ENCODE results near the gene FOXJ3. TPM values are rescaled to one million over a fixed set of nuclear protein-coding genes. Genes with fewer than 3 reads are reported as not detected.

FOXJ3 gene
- total RNA-seq, 1 experiment from 2014 or later = 55.5 TPM

DNA sequence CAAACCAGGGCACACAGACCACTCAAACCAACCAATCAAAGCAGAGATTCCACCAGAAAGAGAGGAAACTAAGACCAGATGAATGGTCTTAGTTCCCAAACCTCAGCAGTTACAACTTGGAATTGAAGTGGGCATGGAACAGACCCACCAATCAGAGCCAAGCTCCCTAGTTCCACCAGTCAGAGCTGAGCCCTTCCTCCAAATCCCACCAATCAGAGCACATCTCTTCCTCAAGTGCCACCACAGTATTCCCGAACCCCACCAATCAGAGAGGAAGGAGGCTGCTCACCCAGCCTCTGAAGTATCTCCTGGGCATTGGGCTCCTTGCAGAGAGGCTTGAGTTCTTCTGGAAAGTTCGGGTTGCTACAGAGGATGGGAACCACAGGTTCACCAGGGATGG is 171.9 kb downstream of the FOXJ3 start:
- no peaks in the 10 kb centered on the region for H3K9me2 ChIP-seq (replicated peaks; ENCODE audit: insufficient read depth, low read length)
- H2AFZ ChIP-seq (ENCODE audit: low read length) = no peak overlapping the region
- H3K9me3 ChIP-seq (ENCODE audit: low read length) = no peaks in the 10 kb centered on the region
- no peak overlapping the region for H3K27ac ChIP-seq (ENCODE audit: low read length)
- H3K4me3 ChIP-seq (ENCODE audit: low read length) = no peak overlapping the region
- no peaks in the 10 kb centered on the region for H3K36me3 ChIP-seq (ENCODE audit: insufficient read depth, low read length)
- H3K9ac ChIP-seq (ENCODE audit: low read length) = no peak overlapping the region
- no peaks in the 10 kb centered on the region for H3K79me2 ChIP-seq (ENCODE audit: low read length)
- H3K4me2 ChIP-seq (ENCODE audit: low read depth, low read length, poor library complexity, severe bottlenecking) = no peak overlapping the region
- H3K27me3 ChIP-seq (ENCODE audit: low read length) = 0 out of 2 replicates have a peak, but pooled peaks cover 4% of the 10 kb centered on the region
- peak; percentile 49 for DNase-seq
- no peaks in the 10 kb centered on the region for H4K20me1 ChIP-seq (ENCODE audit: insufficient read depth, low read depth, low read length)
- H3K4me1 ChIP-seq (ENCODE audit: low read length) = no peaks in the 10 kb centered on the region

DNA sequence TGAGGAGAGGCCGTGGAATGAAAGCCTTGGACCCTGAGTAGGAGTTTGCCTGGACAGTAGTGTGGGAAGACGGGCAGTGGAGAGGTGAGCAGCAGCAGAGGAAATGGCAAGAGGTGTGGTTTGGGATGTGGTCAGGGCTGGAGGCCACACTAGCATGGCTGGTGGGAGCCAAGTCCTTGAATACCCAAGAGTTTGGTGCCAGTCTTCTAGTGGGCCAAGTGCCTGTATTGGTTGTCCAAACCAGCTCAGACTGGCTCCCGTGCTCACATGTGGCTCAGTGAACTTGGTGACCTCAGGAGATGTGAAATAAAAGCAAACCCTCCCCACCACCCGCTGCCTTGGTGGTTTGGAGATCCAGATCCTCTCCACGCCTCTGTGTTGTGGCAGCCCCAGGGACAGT is 172.9 kb downstream of the FOXJ3 start:
- no peak for DNase-seq
- H3K27me3 ChIP-seq (ENCODE audit: low read length) = 0 out of 2 replicates have a peak, but pooled peaks cover 4% of the 10 kb centered on the region

DNA sequence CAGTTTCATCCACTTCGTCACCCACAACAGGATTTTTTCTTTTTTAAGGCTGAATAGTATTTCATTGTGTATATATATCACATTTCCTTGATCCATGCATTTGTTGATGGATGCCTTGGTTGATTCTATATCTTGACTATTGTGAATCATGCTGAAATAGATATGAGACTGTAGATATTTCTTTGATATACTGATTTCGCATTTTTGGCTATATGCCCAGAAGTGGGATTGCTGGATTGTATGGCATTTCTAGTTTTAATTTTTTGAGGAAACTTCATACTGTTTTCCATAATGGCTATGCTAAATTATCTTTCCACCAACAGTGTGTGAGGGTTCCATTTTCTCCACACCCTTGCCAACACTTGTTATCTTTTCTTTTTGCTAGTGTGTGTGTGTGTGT is 176.8 kb downstream of the FOXJ3 start:
- 0 out of 2 replicates have a peak, but pooled peaks cover 4% of the 10 kb centered on the region for H3K27me3 ChIP-seq (ENCODE audit: low read length)
- H3K9ac ChIP-seq (ENCODE audit: low read length) = no peak overlapping the region

More for the DNA sequence above, 172.9 kb downstream of the FOXJ3 start:
- H3K9me3 ChIP-seq (ENCODE audit: low read length) = no peaks in the 10 kb centered on the region
- no peaks in the 10 kb centered on the region for H3K9me2 ChIP-seq (replicated peaks; ENCODE audit: insufficient read depth, low read length)
- no peaks in the 10 kb centered on the region for H3K36me3 ChIP-seq (ENCODE audit: insufficient read depth, low read length)
- no peak overlapping the region for H3K4me3 ChIP-seq (ENCODE audit: low read length)
- no peak overlapping the region for H3K4me2 ChIP-seq (ENCODE audit: low read depth, low read length, poor library complexity, severe bottlenecking)
- H3K9ac ChIP-seq (ENCODE audit: low read length) = no peak overlapping the region
- H3K4me1 ChIP-seq (ENCODE audit: low read length) = no peaks in the 10 kb centered on the region
- H3K27ac ChIP-seq (ENCODE audit: low read length) = no peak overlapping the region
- no peak overlapping the region for H2AFZ ChIP-seq (ENCODE audit: low read length)
- H4K20me1 ChIP-seq (ENCODE audit: insufficient read depth, low read depth, low read length) = no peaks in the 10 kb centered on the region
- no peaks in the 10 kb centered on the region for H3K79me2 ChIP-seq (ENCODE audit: low read length)

DNA sequence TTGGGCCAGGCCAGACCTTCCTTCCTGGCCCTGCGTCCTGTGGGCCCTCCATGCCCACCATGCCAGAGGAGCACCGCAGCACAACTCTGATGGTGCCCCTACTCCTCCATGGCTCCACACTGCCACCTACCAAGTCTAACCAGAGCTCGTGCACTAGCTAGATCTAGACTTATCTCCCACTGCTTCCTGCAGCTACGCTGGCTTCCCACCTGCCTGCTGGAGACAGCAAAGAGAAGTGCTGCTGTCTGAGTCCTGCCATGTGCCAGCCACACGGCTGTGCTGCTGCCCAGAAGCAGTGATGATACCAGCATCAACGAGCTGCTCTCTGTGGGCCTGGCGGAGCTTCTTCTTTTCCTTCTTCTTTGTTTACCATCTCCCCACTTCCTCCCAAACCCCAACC is 177.4 kb downstream of the FOXJ3 start:
- Histone ChIP-seq H3K9ac (ENCODE audit: low read length) (no peak overlapping the region), H3K9me2 (replicated peaks; ENCODE audit: insufficient read depth, low read length) (no peaks in the 10 kb centered on the region), H3K36me3 (ENCODE audit: insufficient read depth, low read length) (no peaks in the 10 kb centered on the region), H3K4me1 (ENCODE audit: low read length) (no peaks in the 10 kb centered on the region), H3K27ac (ENCODE audit: low read length) (no peak overlapping the region), H3K4me2 (ENCODE audit: low read depth, low read length, poor library complexity, severe bottlenecking) (no peak overlapping the region), H3K79me2 (ENCODE audit: low read length) (no peaks in the 10 kb centered on the region), H3K27me3 (ENCODE audit: low read length) (0 out of 2 replicates have a peak, but pooled peaks cover 4% of the 10 kb centered on the region), H4K20me1 (ENCODE audit: insufficient read depth, low read depth, low read length) (no peaks in the 10 kb centered on the region), H3K4me3 (ENCODE audit: low read length) (no peak overlapping the region), H2AFZ (ENCODE audit: low read length) (no peak overlapping the region), H3K9me3 (ENCODE audit: low read length) (no peaks in the 10 kb centered on the region)
- DNase-seq = peak; percentile 58

More for the DNA sequence above, 176.8 kb downstream of the FOXJ3 start:
- DNase-seq = no peak
- H3K27ac ChIP-seq (ENCODE audit: low read length) = no peak overlapping the region
- H4K20me1 ChIP-seq (ENCODE audit: insufficient read depth, low read depth, low read length) = no peaks in the 10 kb centered on the region
- no peaks in the 10 kb centered on the region for H3K36me3 ChIP-seq (ENCODE audit: insufficient read depth, low read length)
- H3K4me2 ChIP-seq (ENCODE audit: low read depth, low read length, poor library complexity, severe bottlenecking) = no peak overlapping the region
- H3K4me1 ChIP-seq (ENCODE audit: low read length) = no peaks in the 10 kb centered on the region
- no peaks in the 10 kb centered on the region for H3K9me3 ChIP-seq (ENCODE audit: low read length)
- no peak overlapping the region for H3K4me3 ChIP-seq (ENCODE audit: low read length)
- no peaks in the 10 kb centered on the region for H3K9me2 ChIP-seq (replicated peaks; ENCODE audit: insufficient read depth, low read length)
- H2AFZ ChIP-seq (ENCODE audit: low read length) = no peak overlapping the region
- no peaks in the 10 kb centered on the region for H3K79me2 ChIP-seq (ENCODE audit: low read length)

DNA sequence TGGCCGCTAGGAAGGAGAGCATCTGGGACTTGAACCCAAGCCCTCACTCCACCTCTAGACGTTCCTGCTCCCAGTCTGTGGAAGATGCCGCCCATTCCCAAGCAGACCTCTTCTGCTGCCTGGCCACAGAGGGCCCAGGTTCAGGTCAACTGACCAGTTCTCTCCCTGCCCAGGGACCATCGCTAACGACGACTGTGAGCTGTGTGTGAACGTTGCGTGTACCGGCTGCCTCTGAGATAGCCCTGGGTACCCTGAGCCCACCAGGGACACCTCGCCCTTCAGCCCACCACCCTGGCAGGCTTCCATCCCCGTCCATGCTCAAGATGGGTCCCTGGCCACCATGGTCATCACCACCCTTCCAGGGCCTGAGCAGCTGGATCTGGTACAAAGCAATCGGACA is 179.7 kb downstream of the FOXJ3 start:
- H3K27ac ChIP-seq (ENCODE audit: low read length) = no peak overlapping the region
- no peak overlapping the region for H3K4me3 ChIP-seq (ENCODE audit: low read length)
- H3K9me3 ChIP-seq (ENCODE audit: low read length) = no peaks in the 10 kb centered on the region
- no peaks in the 10 kb centered on the region for H3K27me3 ChIP-seq (ENCODE audit: low read length)
- H4K20me1 ChIP-seq (ENCODE audit: insufficient read depth, low read depth, low read length) = no peaks in the 10 kb centered on the region
- no peaks in the 10 kb centered on the region for H3K9me2 ChIP-seq (replicated peaks; ENCODE audit: insufficient read depth, low read length)
- no peaks in the 10 kb centered on the region for H3K4me1 ChIP-seq (ENCODE audit: low read length)
- no peak for DNase-seq
- H2AFZ ChIP-seq (ENCODE audit: low read length) = no peak overlapping the region
- H3K4me2 ChIP-seq (ENCODE audit: low read depth, low read length, poor library complexity, severe bottlenecking) = no peak overlapping the region
- H3K9ac ChIP-seq (ENCODE audit: low read length) = no peak overlapping the region
- H3K36me3 ChIP-seq (ENCODE audit: insufficient read depth, low read length) = no peaks in the 10 kb centered on the region
- no peaks in the 10 kb centered on the region for H3K79me2 ChIP-seq (ENCODE audit: low read length)

DNA sequence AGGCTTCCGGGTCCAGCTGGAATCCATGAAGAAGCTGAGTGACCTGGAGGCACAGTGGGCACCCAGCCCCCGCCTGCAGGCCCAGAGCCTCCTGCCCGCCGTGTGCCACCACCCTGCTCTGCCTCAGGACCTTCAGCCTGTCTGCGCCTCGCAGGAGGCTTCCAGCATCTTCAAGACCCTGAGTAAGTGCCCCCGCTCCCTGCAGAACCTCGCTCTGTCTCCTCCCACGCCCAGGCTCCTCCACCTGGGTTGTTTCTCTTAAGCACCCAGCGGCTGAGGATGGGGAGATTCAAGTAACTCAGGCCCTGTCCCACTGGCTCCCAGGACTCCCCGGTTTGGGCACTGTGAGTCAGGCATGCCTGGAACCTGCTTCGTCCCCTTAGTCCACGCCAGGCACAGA is 180.3 kb downstream of the FOXJ3 start:
- no peak for DNase-seq
- no peak overlapping the region for H3K9ac ChIP-seq (ENCODE audit: low read length)
- no peaks in the 10 kb centered on the region for H3K9me2 ChIP-seq (replicated peaks; ENCODE audit: insufficient read depth, low read length)
- no peaks in the 10 kb centered on the region for H3K27me3 ChIP-seq (ENCODE audit: low read length)
- H3K4me1 ChIP-seq (ENCODE audit: low read length) = no peaks in the 10 kb centered on the region
- H4K20me1 ChIP-seq (ENCODE audit: insufficient read depth, low read depth, low read length) = no peaks in the 10 kb centered on the region
- H2AFZ ChIP-seq (ENCODE audit: low read length) = no peak overlapping the region
- no peaks in the 10 kb centered on the region for H3K9me3 ChIP-seq (ENCODE audit: low read length)
- H3K4me2 ChIP-seq (ENCODE audit: low read depth, low read length, poor library complexity, severe bottlenecking) = no peak overlapping the region
- H3K27ac ChIP-seq (ENCODE audit: low read length) = no peak overlapping the region
- no peak overlapping the region for H3K4me3 ChIP-seq (ENCODE audit: low read length)
- no peaks in the 10 kb centered on the region for H3K79me2 ChIP-seq (ENCODE audit: low read length)
- H3K36me3 ChIP-seq (ENCODE audit: insufficient read depth, low read length) = no peaks in the 10 kb centered on the region

DNA sequence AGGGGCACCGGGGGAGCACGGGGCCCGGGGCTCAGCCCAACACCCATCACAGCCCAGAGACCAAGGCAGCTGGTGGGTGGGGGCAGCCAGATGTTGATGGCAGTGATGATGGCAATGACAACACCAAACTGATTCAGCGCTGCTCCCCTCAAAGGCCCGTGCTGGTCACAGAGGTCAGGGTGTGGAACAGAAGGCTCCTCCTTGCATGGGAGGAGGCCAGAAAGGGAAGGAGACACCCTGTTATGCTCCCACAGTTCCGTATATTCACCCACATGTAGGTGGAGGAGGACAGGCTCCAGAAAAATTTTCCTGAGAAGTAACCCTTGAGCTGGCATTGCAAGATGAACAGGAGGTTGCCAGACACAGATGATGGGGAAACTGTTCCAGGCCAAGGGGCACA is 181.4 kb downstream of the FOXJ3 start:
- no peaks in the 10 kb centered on the region for H3K79me2 ChIP-seq (ENCODE audit: low read length)
- no peaks in the 10 kb centered on the region for H3K4me1 ChIP-seq (ENCODE audit: low read length)
- H3K4me2 ChIP-seq (ENCODE audit: low read depth, low read length, poor library complexity, severe bottlenecking) = no peak overlapping the region
- no peaks in the 10 kb centered on the region for H3K36me3 ChIP-seq (ENCODE audit: insufficient read depth, low read length)
- H4K20me1 ChIP-seq (ENCODE audit: insufficient read depth, low read depth, low read length) = no peaks in the 10 kb centered on the region
- no peaks in the 10 kb centered on the region for H3K9me3 ChIP-seq (ENCODE audit: low read length)
- no peak overlapping the region for H2AFZ ChIP-seq (ENCODE audit: low read length)
- H3K9me2 ChIP-seq (replicated peaks; ENCODE audit: insufficient read depth, low read length) = no peaks in the 10 kb centered on the region
- no peak overlapping the region for H3K27ac ChIP-seq (ENCODE audit: low read length)
- H3K27me3 ChIP-seq (ENCODE audit: low read length) = no peaks in the 10 kb centered on the region
- H3K9ac ChIP-seq (ENCODE audit: low read length) = no peak overlapping the region
- H3K4me3 ChIP-seq (ENCODE audit: low read length) = no peak overlapping the region
- DNase-seq = no peak

DNA sequence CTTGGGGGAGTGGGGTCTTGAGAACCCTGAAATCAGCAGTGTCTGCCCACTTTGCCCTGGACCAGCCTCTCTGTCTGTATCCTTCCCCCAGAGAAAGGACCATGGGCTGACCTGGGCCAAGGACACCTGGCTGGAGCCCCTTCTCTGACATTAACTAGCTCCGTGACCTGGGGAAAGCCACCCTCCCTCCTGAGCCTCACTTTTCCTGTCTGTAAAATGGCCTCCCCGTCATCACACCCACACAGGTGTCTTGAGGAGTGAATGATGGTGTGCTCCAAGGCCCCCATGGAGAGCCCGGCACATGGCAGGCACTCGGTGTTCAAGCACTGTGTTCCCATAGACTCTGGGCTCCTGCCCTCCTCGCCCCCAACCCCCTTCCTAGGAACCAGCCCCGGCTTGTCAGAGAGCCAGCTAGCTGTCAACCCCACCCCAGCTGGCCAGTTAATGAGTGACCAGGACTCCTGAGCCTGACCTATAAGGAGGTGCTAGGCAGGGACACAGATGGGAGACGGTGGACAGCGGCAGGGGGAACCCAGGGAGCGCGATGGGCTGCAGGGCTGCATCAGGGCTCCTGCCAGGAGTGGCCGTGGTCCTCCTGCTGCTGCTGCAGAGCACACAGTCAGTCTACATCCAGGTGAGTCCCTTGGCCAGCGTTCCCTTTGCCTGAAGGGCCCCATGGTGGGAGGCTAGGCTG is 182.0 kb downstream of the FOXJ3 start, which contains the start of gene GUCA2B:
Gene GUCA2B, plus strand, starts transcription at position 504 of the 694 bp plus-strand sequence. Its CDS starts 41 bp downstream, at position 545.
- no peak within 1 kb of the TSS for H3K4me3 ChIP-seq (ENCODE audit: low read length)
- no peaks in the 10 kb centered on the region for H3K9me2 ChIP-seq (replicated peaks; ENCODE audit: insufficient read depth, low read length)
- no peak for DNase-seq
- no peaks in the 10 kb centered on the region for H3K4me1 ChIP-seq (ENCODE audit: low read length)
- no peaks in the 10 kb centered on the region for H3K36me3 ChIP-seq (ENCODE audit: insufficient read depth, low read length)
- no peaks in the 10 kb centered on the region for H3K9me3 ChIP-seq (ENCODE audit: low read length)
- H3K9ac ChIP-seq (ENCODE audit: low read length) = no peak within 1 kb of the TSS
- H3K4me2 ChIP-seq (ENCODE audit: low read depth, low read length, poor library complexity, severe bottlenecking) = no peak within 1 kb of the TSS
- H2AFZ ChIP-seq (ENCODE audit: low read length) = no peak within 1 kb of the TSS
- H3K27ac ChIP-seq (ENCODE audit: low read length) = no peak within 1 kb of the TSS
- H3K79me2 ChIP-seq (ENCODE audit: low read length) = no peaks in the 10 kb centered on the region
- H4K20me1 ChIP-seq (ENCODE audit: insufficient read depth, low read depth, low read length) = no peaks in the 10 kb centered on the region
- no peaks in the 10 kb centered on the region for H3K27me3 ChIP-seq (ENCODE audit: low read length)
